Esophagus (tissue), 2 donors: ENCODE measurements around the gene PTPRT. TPM values are rescaled to one million over a fixed set of nuclear protein-coding genes. Genes with fewer than 3 reads are reported as not detected.

ENCODE experiments used
- H3K27ac ChIP-seq, 2 donors: one replicate each; pipeline ENCODE4 v1.5.1; 2013; ENCODE audit warnings: low read depth in 2 of 2, mild to moderate bottlenecking in 2 of 2, inconsistent platforms in 1 of 2, low read length in 1 of 2, moderate library complexity in 1 of 2
- H3K27me3 ChIP-seq, 2 donors: one replicate each; pipeline ENCODE4 v1.6.1; 2013; ENCODE audit warnings: low read length in 2 of 2, control low read depth in 1 of 2, mild to moderate bottlenecking in 1 of 2; ENCODE audit not compliant: insufficient read depth in 2 of 2, control insufficient read depth in 1 of 2
- H3K36me3 ChIP-seq, 2 donors: one replicate each; pipeline ENCODE4 v1.6.1; 2013; ENCODE audit warnings: low read length in 1 of 2; ENCODE audit not compliant: control insufficient read depth in 2 of 2, insufficient read depth in 2 of 2
- H3K4me1 ChIP-seq, 2 donors: one replicate each; pipeline ENCODE4 v1.6.1; 2013; ENCODE audit warnings: low read length in 1 of 2; ENCODE audit not compliant: control insufficient read depth in 2 of 2, insufficient read depth in 2 of 2
- H3K4me3 ChIP-seq, 2 donors: one replicate each; pipeline ENCODE4 v1.5.1; 2013; ENCODE audit warnings: low read length in 2 of 2, mild to moderate bottlenecking in 2 of 2, low read depth in 1 of 2, moderate library complexity in 1 of 2
- H3K9me3 ChIP-seq, 2 donors: one replicate each; pipeline ENCODE4 v1.6.1; 2013; ENCODE audit warnings: mild to moderate bottlenecking in 2 of 2, low read depth in 1 of 2, low read length in 1 of 2, moderate library complexity in 1 of 2; ENCODE audit not compliant: control insufficient read depth in 2 of 2, insufficient read depth in 1 of 2
- WGBS, 2 donors: extraction: QIAGEN DNeasy Blood & Tissue Kit; methylation state at CpG; one replicate each; pipeline ENCODE4 v1.1.7; 2013; 5-methylcytosine and 5-hydroxymethylcytosine counted together
- polyA plus RNA-seq, 2 donors: library from polyadenylated mRNA; stranded (reverse); fragments of 200-250 nt; gene quantifications; one replicate each; pipeline ENCODE4 v1.2.3, GENCODE V29; 2013
- donor health status: healthy with polysubstance abuse.
- donor health status: Bipolar disorder and iron deficiency.

PTPRT gene
- polyA plus RNA-seq, 2 donors, result under 0.01 TPM

DNA sequence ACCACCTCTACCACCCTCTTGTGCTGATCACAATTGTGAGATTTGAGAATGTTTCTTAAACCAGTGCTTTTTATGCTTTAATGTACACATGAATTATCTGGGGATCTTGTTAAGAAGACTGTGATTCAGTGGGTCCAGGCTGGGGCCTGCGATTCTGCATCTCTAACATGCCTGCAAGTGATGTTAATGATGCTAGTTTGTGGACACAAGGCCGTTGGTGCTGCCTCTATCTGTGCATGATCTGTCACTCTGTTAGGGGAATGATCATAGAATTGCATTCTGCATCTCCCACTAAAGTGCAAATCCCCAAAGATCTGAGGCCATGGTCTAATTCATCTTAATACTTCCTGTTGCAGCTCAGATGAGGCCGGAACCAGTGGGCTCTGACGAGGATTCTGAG is 746.5 kb downstream of the PTPRT start:
- WGBS, 2 donors, result 62 to 68% methylated on average over 4 of the region's 4 CpGs
- no peak overlapping the region for H3K27ac ChIP-seq

DNA sequence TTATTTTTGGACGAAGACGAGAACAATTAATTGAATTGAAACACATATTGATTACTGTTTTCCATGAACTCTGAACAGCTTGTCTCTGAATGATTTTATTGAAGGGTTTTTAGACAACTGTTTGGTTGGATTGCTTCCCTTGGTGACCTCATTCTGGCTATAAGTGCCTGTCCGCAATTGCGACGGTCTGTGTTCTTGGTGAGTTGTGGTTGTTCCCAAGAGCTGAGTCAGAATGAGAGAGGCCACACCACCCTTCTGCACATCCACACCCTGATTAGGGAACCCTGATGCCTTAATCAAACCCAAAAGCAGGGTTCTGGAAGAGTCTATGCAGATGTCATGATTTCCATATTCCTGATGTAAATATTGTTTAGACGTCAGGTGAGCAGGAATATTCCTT is 747.0 kb downstream of the PTPRT start:
- Histone ChIP-seq H3K36me3 (no peaks in the 10 kb centered on the region), H3K4me1 (no peaks in the 10 kb centered on the region), H3K27ac (no peak overlapping the region), H3K27me3 (no peaks in the 10 kb centered on the region), H3K9me3 (no peaks in the 10 kb centered on the region), H3K4me3 (no peak overlapping the region)
- 74 to 81% methylated on average over 6 of the region's 6 CpGs for WGBS, 2 donors

More for the DNA sequence above, 746.5 kb downstream of the PTPRT start:
- Histone ChIP-seq H3K4me1 (no peaks in the 10 kb centered on the region), H3K36me3 (no peaks in the 10 kb centered on the region), H3K27me3 (no peaks in the 10 kb centered on the region), H3K4me3 (no peak overlapping the region), H3K9me3 (no peaks in the 10 kb centered on the region)

DNA sequence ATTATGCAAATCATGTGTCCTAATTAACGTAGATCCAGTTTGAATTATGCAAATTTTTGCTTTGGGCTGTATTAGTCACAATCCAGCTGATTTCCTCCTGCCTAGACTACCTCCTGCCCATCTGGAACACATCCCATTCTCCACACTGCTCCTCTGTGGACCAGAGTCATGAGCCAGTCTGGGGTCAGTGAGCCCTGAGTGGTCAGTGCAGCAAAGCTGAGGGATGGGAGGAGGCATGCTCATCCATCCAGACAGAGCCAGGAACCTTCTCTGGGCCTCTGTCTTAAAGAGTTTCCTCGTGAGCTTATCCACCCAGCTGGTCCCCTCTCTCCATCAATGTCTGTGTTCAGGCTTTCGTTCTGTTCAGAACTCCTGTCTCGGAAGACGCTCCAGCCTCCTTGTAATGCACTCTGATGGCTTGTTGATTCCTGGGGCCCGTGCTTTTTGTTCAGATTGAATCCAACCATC is 747.8 kb downstream of the PTPRT start:
- H3K27ac ChIP-seq, result no peak overlapping the region

DNA sequence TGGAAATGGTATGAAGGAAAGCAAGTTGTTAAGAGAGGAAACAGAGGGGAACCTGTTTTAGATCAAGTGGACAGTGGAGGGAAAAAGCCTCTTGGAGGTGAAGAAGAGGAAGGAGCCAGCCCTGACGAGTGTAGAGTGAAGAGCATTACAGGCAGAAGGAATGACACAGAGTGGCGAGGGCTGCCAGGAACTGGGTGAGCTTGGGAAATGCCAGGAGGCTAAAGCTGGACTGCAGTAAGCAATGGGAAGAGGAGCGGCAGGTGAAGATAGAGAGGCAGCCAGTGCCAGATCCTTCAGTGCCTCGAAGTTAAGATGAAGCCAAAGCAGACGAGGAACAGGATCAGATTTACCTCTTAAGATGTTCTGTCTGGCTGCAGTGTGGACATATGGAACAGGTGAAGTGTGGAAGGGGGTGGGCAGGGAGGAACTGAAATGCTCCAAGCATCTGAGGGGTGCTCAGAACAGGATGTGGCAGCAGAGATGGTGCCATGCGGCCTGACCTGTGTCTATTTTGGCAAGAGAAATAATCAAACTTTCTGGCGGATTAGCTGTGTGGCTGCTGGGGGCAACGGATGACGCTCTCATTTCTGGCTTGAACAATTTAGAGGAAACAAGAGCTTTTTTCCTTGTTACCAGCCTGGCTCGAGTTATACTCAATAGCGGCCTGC is 748.4 kb downstream of the PTPRT start:
- H3K4me3 ChIP-seq, result no peak overlapping the region
- no peaks in the 10 kb centered on the region for H3K27me3 ChIP-seq
- no peaks in the 10 kb centered on the region for H3K4me1 ChIP-seq
- no peak overlapping the region for H3K27ac ChIP-seq
- WGBS, 2 donors, result 75 to 78% methylated on average over 11 of the region's 11 CpGs
- no peaks in the 10 kb centered on the region for H3K9me3 ChIP-seq
- H3K36me3 ChIP-seq, result no peaks in the 10 kb centered on the region

More for the DNA sequence above, 747.8 kb downstream of the PTPRT start:
- WGBS, 2 donors, result 49 to 51% methylated on average over 6 of the region's 6 CpGs
- H3K4me3 ChIP-seq, result no peak overlapping the region
- H3K4me1 ChIP-seq, result no peaks in the 10 kb centered on the region
- H3K36me3 ChIP-seq, result no peaks in the 10 kb centered on the region
- H3K27me3 ChIP-seq, result no peaks in the 10 kb centered on the region
- no peaks in the 10 kb centered on the region for H3K9me3 ChIP-seq

DNA sequence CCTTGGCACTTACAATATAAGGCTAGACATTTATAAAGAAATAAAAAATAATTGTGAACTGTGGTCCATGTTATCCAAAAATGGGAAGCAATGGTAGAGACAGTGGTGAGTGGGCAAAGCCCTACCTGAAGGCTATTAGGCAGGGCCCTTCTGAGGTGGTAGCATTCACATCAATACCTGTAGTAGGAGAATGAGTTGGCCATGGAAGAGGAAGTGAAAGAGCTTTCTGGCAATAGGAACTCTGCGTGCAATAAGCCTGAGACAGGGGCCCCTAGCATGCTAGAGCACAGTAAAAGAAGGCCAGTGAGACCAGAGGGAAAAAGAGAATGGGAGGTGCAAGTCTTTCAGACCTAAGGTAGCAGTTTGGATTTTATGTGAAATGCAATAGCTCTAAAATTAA is 754.5 kb downstream of the PTPRT start:
- Histone ChIP-seq H3K4me1 (no peaks in the 10 kb centered on the region), H3K9me3 (no peaks in the 10 kb centered on the region), H3K27ac (no peak overlapping the region), H3K4me3 (no peak overlapping the region), H3K27me3 (no peaks in the 10 kb centered on the region), H3K36me3 (no peaks in the 10 kb centered on the region)
- 58 to 71% methylated on average over 1 of the region's 1 CpG for WGBS, 2 donors

DNA sequence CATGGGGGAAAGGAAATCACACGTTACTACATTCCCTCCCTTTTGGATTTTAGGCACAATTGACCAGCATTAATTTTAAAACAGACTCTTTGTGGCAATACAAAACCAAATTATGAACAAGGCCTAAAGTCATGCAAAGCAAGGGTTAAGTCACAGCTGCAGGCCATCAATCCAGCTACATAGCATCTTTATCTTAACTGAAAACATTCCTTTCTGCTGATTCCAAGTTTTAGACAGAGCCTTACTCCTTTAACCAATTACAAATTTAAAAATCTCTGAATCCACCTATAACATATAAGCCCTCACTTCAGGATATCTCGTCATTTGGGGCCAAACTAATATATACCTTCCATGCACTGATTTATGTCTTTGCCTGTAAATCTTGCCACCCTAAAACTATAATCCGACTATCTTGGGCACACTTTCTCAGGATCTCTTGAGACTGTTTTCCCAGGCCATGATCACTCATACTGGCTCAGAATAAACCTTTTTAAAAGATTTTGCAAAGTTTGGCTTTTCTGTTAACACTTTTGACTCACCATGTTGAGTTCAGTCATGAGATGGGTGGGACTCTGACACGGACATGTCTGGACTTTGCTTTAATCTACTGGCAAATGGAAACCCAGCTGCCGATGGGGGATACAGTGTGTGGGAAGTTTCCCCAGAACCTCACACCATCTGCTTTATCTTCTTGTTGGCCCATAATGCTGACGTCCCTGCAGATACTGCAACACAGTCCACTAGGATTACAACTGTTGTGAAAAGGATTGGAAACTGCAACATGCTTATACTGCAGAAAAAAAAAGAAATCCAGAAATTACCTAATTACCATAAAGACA is 757.0 kb downstream of the PTPRT start:
- H3K27me3 ChIP-seq, result no peaks in the 10 kb centered on the region
- 49 to 55% methylated on average over 6 of the region's 6 CpGs for WGBS, 2 donors
- H3K9me3 ChIP-seq, result no peaks in the 10 kb centered on the region
- no peaks in the 10 kb centered on the region for H3K4me1 ChIP-seq
- H3K27ac ChIP-seq, result no peak overlapping the region
- no peak overlapping the region for H3K4me3 ChIP-seq
- no peaks in the 10 kb centered on the region for H3K36me3 ChIP-seq

DNA sequence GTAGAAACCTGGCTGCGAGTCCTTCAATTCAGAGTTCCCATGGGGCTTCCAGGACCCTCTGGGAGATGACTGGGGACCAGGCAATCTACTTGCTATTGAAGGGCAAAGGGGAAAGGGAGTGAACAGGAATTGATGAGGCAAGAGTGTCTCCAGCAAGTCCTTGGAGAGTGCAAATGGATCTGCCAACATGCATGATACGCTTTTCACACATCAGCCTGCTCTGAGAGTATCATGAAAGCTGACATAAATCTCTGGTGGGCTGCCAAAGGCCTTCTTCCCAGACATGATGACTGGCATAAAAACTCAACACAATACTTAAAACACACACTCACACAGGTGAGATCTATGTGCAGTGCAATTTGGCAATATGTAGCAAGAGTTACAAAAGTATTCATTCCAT is 759.1 kb downstream of the PTPRT start:
- Histone ChIP-seq H3K27me3 (no peaks in the 10 kb centered on the region), H3K27ac (no peak overlapping the region), H3K36me3 (no peaks in the 10 kb centered on the region), H3K4me3 (no peak overlapping the region), H3K9me3 (peaks cover 0 to 3% of the 10 kb centered on the region in 2 donors), H3K4me1 (no peaks in the 10 kb centered on the region)
- 82 to 91% methylated on average over 2 of the region's 2 CpGs for WGBS, 2 donors

DNA sequence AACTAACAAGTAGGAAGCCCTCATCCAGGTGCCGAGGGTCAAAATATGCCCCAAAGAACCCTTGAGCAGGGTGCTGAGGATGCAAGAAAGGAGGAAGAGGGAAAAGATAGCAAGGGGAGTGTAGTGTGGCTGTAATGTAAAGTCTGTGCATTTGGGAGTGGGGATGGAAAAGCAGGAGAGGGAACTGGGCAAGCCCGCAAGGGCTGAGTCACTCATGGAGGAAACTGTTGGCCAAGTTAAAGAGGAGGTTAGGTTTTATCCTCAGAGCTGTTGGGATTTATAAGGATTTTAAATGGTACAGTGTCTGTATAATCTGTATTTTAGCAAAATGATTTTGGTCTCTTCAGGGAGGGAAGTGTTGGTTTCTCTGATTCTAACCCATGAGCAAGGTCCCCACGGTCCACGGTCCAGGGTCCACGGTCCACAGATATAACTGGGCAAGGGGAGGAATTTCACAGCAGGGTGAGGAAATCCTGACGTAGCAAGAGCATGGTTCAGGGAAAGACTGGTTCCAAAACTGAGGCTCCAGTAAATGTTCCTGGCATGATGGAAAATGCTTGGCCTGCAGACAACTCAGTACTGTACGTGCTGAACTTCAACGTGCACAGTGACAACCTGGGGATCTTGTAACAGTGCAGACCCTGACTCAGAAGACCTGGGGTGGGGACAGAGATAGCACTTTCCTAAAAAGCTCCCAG is 759.8 kb downstream of the PTPRT start:
- H3K9me3 ChIP-seq, result peaks cover 0 to 3% of the 10 kb centered on the region in 2 donors
- no peaks in the 10 kb centered on the region for H3K36me3 ChIP-seq
- no peaks in the 10 kb centered on the region for H3K27me3 ChIP-seq
- H3K27ac ChIP-seq, result no peak overlapping the region
- 71 to 81% methylated on average over 8 of the region's 8 CpGs for whole genome bisulfite sequencing, 2 donors
- no peak overlapping the region for H3K4me3 ChIP-seq
- no peaks in the 10 kb centered on the region for H3K4me1 ChIP-seq

DNA sequence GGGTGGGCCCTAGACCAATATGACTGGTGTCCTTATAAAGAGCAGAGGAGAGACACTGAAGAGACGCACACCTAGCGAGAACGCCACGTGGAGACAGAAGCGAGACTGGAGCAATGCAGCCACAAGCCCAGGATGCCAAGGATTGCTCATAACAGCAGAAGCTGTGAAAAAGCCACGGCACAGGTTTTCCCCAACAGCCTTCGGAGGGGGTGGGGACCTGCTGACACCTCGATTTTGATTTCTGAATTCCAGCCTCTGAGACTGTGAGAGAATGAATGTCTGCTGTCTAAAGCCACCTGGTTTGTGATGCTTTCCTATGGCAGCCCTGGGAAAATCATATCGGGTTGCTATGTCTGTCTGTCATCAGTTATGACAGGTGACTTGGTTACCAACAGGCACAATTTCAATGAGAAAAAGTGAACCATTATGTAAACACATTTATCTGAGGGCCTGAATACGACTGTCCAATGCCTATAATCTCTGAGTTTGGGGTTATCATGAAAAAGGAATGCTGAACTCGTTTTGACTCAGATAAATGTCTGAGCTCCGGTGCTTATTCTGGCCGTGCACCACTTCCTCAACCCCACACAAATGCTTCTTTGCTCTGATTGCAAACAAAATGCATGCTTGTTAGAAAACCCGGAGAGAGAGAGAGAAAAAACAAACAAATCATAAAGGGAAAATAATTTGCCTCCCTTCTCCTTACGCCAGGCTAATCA is 769.7 kb downstream of the PTPRT start:
- Histone ChIP-seq H3K36me3 (no peaks in the 10 kb centered on the region), H3K27me3 (no peaks in the 10 kb centered on the region), H3K9me3 (peaks cover 0 to 2% of the 10 kb centered on the region in 2 donors), H3K4me3 (no peak overlapping the region), H3K27ac (no peak overlapping the region), H3K4me1 (no peaks in the 10 kb centered on the region)
- WGBS, 2 donors, result 47 to 48% methylated on average over 15 of the region's 15 CpGs
